Peyer's patch (tissue), 4 donors: ENCODE measurements around the gene CORO2A. TPM values are rescaled to one million over a fixed set of nuclear protein-coding genes. Genes with fewer than 3 reads are reported as not detected.

ENCODE experiments used
- DNase-seq, 3 donors: peaks; one replicate each; pipeline ENCODE4 v3.0.0-alpha.2; 2017 to 2019
- H3K27ac ChIP-seq, 4 donors: fragments of 200-600 bp; sonication (generic); one replicate each; pipeline ENCODE4 v1.5.1; 2016 to 2019
- H3K27me3 ChIP-seq, 2 donors: fragments of 200-600 bp; sonication (generic); one replicate each; pipeline ENCODE4 v1.5.1; 2019
- H3K36me3 ChIP-seq, 3 donors: fragments of 200-600 bp; sonication (generic); one replicate each; pipeline ENCODE4 v1.5.1; 2016 to 2019
- H3K4me1 ChIP-seq, 4 donors: fragments of 200-600 bp; sonication (generic); one replicate each; pipeline ENCODE4 v1.5.1; 2016 to 2019
- H3K4me3 ChIP-seq, 4 donors: fragments of 200-600 bp; sonication (generic); 1 replicate in 3 of 4; 2 replicates in 1 of 4; pipeline ENCODE4 v1.5.1; 2016 to 2019; ENCODE audit warnings: mild to moderate bottlenecking in 1 of 4
- H3K9me3 ChIP-seq, 4 donors: fragments of 200-600 bp; sonication (generic); one replicate each; pipeline ENCODE4 v1.5.1; 2016 to 2019; ENCODE audit warnings: mild to moderate bottlenecking in 1 of 4
- POLR2A ChIP-seq, 2 donors: fragments of 450-650 bp; IDR thresholded peaks; one replicate each; pipeline ENCODE4 v1.5.1; 2017; ENCODE audit warnings: antibody characterized with exemption in 2 of 2, mild to moderate bottlenecking in 2 of 2, moderate library complexity in 2 of 2
- total RNA-seq, 4 donors: library from RNA; depleted of rRNA; stranded (reverse); fragments of >200 nt; gene quantifications; one replicate each; pipeline ENCODE4 v1.1.0, GENCODE V29; 2016
- TF ChIP-seq, protein P1 (sequence below), 6 experiments: fragments of 450-650 bp in 4 of 6; fragments of 200-600 bp in 2 of 6; sonication (generic) in 1 of 6; IDR thresholded peaks; one replicate each; pipeline ENCODE4 v1.5.1; 2017 to 2019; ENCODE audit warnings: antibody characterized with exemption in 6 of 6, mild to moderate bottlenecking in 3 of 6, moderate library complexity in 1 of 6

Gene CORO2A
- total RNA-seq, 4 donors from 2014 or later = 15.7 to 99.6 (median 91.9) TPM

GRCh38 chr9:98186236-98186635 is 6.2 kb downstream of the CORO2A start:
- no peaks in the 10 kb centered on the region for H3K9me3 ChIP-seq
- peak overlapping the region in 1 of 4 donors; percentile 26 for H3K27ac ChIP-seq
- H3K27me3 ChIP-seq = no peaks in the 10 kb centered on the region
- H3K4me1 ChIP-seq = peaks cover 0 to 16% (median 0%) of the 10 kb centered on the region in 4 donors
- no peaks in the 10 kb centered on the region for H3K36me3 ChIP-seq
- TF ChIP-seq POLR2A (IDR thresholded peaks at IDR 0.05) = no peak
- TF ChIP-seq, protein P1, sequence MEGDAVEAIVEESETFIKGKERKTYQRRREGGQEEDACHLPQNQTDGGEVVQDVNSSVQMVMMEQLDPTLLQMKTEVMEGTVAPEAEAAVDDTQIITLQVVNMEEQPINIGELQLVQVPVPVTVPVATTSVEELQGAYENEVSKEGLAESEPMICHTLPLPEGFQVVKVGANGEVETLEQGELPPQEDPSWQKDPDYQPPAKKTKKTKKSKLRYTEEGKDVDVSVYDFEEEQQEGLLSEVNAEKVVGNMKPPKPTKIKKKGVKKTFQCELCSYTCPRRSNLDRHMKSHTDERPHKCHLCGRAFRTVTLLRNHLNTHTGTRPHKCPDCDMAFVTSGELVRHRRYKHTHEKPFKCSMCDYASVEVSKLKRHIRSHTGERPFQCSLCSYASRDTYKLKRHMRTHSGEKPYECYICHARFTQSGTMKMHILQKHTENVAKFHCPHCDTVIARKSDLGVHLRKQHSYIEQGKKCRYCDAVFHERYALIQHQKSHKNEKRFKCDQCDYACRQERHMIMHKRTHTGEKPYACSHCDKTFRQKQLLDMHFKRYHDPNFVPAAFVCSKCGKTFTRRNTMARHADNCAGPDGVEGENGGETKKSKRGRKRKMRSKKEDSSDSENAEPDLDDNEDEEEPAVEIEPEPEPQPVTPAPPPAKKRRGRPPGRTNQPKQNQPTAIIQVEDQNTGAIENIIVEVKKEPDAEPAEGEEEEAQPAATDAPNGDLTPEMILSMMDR (IDR thresholded peaks at IDR 0.05) = no peak
- no peak overlapping the region for H3K4me3 ChIP-seq
- DNase-seq = no peak

GRCh38 chr9:98185611-98186171 is 6.7 kb downstream of the CORO2A start:
- no peak for DNase-seq
- Histone ChIP-seq H3K27me3 (no peaks in the 10 kb centered on the region), H3K4me3 (no peak overlapping the region), H3K36me3 (no peaks in the 10 kb centered on the region), H3K27ac (peak overlapping the region in 1 of 4 donors; percentile 26), H3K9me3 (no peaks in the 10 kb centered on the region), H3K4me1 (peaks cover 0 to 19% (median 0%) of the 10 kb centered on the region in 4 donors)
- no peak for TF ChIP-seq POLR2A (IDR thresholded peaks at IDR 0.05)
- TF ChIP-seq, protein P1 (IDR thresholded peaks at IDR 0.05) = no peak

DNA sequence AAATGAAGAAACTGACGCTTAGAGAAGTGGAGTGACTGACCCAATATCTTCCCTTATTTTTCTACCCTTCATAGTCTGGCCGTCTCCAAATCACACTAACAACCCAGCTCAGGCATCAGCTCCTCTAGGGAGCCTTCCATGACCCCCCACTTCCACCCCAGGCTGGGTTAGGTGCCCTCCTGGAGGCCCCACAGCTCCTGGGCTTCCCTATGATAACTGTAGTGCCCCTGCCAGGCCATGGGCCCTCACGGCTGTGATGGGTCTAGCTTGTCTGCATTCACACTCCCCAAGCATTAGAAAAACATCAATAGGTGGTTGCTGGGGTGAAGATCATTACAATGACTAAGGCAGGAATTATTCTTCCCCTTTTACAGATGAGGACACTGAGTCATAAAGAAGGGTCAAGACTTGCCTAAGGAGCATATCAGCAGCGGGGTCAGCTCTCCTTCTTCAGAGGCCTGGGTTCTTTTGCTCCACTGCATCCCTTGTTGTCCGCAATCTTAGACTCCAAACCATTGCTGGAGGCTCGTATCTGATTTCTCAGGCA is 7.3 kb downstream of the CORO2A start:
- no peaks in the 10 kb centered on the region for H3K36me3 ChIP-seq
- H3K4me1 ChIP-seq = peaks cover 0 to 25% (median 1%) of the 10 kb centered on the region in 4 donors
- no peak overlapping the region for H3K4me3 ChIP-seq
- no peaks in the 10 kb centered on the region for H3K27me3 ChIP-seq
- DNase-seq = no peak
- H3K9me3 ChIP-seq = no peaks in the 10 kb centered on the region
- H3K27ac ChIP-seq = peak overlapping the region in 1 of 4 donors; percentile 26
- TF ChIP-seq, protein P1 (IDR thresholded peaks at IDR 0.05) = no peak
- no peak for TF ChIP-seq POLR2A (IDR thresholded peaks at IDR 0.05)

DNA sequence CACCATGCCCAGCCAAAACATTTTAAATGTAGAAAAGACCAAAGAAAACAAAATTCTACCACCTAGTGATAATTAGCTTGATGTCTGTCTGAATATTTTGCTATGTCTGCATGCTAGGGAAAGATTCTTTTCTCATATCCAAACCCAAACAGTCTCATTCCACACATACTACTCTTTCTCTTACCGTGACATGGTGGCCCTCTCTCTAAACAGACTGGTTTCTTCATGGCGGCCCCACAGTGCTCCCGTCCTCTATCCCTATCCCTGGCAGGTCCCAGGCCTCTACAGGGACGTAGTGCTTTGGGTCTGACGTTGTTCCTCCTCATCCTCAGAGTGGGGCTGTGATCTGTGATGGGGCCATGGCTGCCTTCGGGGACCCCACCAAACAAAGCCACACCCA is 8.1 kb downstream of the CORO2A start:
- no peak for DNase-seq
- Histone ChIP-seq H3K4me1 (peaks cover 0 to 26% (median 2%) of the 10 kb centered on the region in 4 donors), H3K4me3 (no peak overlapping the region), H3K27me3 (no peaks in the 10 kb centered on the region), H3K27ac (peak overlapping the region in 1 of 4 donors; percentile 26), H3K36me3 (no peaks in the 10 kb centered on the region), H3K9me3 (no peaks in the 10 kb centered on the region)
- TF ChIP-seq POLR2A (IDR thresholded peaks at IDR 0.05) = no peak

- peaks cover 0 to 26% (median 2%) of the 10 kb centered on the region in 4 donors for H3K4me1 ChIP-seq
- no peak overlapping the region for H3K4me3 ChIP-seq
- TF ChIP-seq POLR2A (IDR thresholded peaks at IDR 0.05) = peak in 1 of 2 donors; percentile 51
- TF ChIP-seq, protein P1 (IDR thresholded peaks at IDR 0.05) = no peak
- H3K27me3 ChIP-seq = no peaks in the 10 kb centered on the region
- no peaks in the 10 kb centered on the region for H3K9me3 ChIP-seq
- peak overlapping the region in 3 of 4 donors; percentile 39 to 89 (median 79) for H3K27ac ChIP-seq
- H3K36me3 ChIP-seq = no peaks in the 10 kb centered on the region
- peak in 2 of 3 donors; percentile 63 to 82 for DNase-seq
Measured at GRCh38 chr9:98182889-98183599, 9.4 kb downstream of the CORO2A start.
